Neural progenitor cell (in vitro differentiated cells): Measurements from ENCODE around the gene MFAP1.
"Not testable (repeated sequence)": the region's sequence is repeated elsewhere in the genome, so short reads cannot be mapped to it uniquely, and the experiment has no call there.

Experiments used
- EZH2 ChIP-seq: fragments of 200-600 bp; sonication (generic); IDR thresholded peaks from 2 replicates; pipeline ENCODE4 v1.6.1; 2017; ENCODE audit warnings: antibody characterized with exemption, mild to moderate bottlenecking, moderate library complexity
- TF ChIP-seq, protein P1 (sequence below): fragments of 200-600 bp; sonication (generic); IDR thresholded peaks from 2 replicates; pipeline ENCODE4 v1.5.1; 2017; ENCODE audit warnings: antibody characterized with exemption, mild to moderate bottlenecking

- TF ChIP-seq, protein P1, sequence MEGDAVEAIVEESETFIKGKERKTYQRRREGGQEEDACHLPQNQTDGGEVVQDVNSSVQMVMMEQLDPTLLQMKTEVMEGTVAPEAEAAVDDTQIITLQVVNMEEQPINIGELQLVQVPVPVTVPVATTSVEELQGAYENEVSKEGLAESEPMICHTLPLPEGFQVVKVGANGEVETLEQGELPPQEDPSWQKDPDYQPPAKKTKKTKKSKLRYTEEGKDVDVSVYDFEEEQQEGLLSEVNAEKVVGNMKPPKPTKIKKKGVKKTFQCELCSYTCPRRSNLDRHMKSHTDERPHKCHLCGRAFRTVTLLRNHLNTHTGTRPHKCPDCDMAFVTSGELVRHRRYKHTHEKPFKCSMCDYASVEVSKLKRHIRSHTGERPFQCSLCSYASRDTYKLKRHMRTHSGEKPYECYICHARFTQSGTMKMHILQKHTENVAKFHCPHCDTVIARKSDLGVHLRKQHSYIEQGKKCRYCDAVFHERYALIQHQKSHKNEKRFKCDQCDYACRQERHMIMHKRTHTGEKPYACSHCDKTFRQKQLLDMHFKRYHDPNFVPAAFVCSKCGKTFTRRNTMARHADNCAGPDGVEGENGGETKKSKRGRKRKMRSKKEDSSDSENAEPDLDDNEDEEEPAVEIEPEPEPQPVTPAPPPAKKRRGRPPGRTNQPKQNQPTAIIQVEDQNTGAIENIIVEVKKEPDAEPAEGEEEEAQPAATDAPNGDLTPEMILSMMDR, result not testable (repeated sequence)
- not testable (repeated sequence) for TF ChIP-seq EZH2
These were observed 8.0 kb upstream of the MFAP1 start for GRCh38 chr15:43832485-43832884.
